GM19023 (cell line): ENCODE data around the gene NOP16.

Source experiments
- ATAC-seq: cut with Tn5 transposase; IDR thresholded peaks from one replicate; pipeline ENCODE4 v1.9.1; 2021; ENCODE audit warnings: mild to moderate bottlenecking, moderate library complexity; ENCODE audit not compliant: unreplicated experiment

The NOP16 gene, protein sequence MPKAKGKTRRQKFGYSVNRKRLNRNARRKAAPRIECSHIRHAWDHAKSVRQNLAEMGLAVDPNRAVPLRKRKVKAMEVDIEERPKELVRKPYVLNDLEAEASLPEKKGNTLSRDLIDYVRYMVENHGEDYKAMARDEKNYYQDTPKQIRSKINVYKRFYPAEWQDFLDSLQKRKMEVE

DNA sequence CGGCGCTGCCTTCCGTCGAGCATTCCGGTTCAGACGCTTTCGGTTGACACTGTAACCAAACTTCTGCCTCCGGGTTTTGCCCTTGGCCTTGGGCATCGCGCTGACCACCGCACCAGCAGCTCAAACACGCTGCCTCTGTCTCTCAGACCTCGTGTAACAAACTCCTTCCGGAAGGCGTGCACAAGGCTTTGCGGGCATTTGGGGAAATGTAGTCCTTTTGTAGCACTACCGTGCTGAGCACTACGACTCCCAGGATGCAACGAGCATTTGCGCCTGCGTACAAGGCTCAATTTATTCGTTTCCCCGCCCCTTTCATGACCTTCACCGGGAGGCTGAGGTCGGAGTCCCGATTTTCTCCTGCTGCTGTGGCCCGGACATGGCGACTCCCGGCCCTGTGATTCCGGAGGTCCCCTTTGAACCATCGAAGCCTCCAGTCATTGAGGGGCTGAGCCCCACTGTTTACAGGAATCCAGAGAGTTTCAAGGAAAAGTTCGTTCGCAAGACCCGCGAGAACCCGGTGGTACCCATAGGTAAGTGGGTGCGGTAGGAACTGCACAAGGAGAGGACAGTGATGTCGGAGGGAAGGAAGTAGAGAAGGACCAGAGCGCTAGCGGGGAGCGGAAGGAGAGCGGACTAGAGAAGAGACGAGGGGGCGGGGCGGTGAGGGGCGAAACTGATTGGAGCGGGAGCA, at the start of gene NOP16, which contains the start of gene HIGD2A:
Gene NOP16, minus strand, starts transcription at position 155 of the 691 bp plus-strand sequence. Its CDS starts 59 bp downstream, at position 96.
Gene HIGD2A, plus strand, starts transcription at position 308 of the 691 bp plus-strand sequence. Its CDS starts 69 bp downstream, at position 377.
- peak; percentile 87 for ATAC-seq

DNA sequence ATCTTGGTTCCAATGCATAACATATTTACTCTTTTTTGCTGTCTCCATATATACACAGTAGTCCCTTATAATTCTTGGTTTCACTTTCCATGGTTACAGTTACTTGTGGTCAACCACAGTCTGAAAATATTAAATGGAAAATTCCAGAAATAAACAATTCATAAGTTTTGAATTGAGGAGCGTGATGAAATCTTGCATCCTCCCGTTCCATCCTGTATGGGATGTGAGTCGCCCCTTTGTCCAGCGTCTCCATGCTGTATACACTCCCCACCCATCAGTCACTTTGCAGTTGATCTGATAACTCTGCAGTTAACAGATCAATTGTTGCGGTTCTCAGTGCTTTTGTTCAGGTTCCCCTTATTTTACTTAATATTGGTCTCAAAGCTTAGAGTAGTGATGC, 48.3 kb upstream of the NOP16 start:
- ATAC-seq: no peak

DNA sequence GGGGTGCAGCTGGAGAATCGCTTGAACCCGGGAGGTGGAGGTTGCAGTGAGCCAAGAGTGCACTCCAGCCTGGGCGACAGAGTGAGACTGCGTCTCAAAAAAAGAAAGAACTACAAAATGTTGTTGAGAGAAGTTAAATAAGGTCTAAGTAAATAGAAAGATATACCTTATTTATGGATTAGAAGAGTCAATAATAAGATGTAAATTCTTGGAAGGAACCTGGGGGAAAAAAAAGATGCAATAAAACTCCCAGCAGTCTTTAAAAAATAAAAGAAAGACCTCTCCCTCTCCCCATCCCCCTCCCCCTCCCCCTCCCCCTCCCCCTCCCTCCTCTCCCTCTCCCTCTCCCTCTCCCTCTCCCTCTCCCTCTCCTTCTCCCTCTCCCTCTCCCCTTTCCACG, 44.3 kb upstream of the NOP16 start:
- ATAC-seq: no peak

DNA sequence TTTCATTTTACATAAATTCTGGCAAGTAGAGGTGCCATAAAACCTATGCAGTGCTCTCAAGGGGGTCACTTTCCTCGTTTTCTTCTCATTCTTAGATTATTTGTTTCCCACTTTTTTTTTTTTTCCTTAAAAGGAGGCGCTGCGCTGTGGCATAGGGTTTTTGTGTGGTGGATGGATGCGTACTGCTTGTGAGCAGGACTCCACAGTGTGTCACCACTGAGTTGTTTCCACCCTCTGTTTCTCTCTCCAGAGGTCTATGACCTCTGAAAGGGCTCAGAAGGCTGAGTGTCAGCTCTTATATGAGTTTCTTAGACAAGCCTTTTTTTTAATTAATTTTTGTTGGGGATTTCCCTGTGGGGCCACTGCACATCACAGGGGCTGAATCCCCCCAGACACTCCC, 41.6 kb upstream of the NOP16 start:
- no peak for ATAC-seq

DNA sequence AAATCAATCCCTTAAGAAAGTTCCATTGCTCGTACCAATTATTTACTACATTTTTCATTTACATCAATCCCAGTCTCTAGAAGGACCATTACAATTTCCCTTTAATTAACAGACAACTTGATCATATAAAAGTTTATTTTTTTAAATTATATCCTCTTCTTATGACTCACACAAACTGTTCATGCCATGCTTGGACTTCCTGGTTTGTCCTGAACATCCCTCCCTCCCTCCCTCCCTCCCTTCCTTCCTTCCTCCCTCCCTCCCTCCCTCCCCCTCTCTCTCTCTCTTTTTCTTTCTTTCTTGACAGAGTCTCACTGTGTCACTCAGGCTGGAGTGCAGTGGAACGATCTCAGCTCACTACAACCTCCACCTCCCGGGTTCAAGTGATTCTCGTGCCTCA, 39.6 kb upstream of the NOP16 start:
- ATAC-seq: no peak

DNA sequence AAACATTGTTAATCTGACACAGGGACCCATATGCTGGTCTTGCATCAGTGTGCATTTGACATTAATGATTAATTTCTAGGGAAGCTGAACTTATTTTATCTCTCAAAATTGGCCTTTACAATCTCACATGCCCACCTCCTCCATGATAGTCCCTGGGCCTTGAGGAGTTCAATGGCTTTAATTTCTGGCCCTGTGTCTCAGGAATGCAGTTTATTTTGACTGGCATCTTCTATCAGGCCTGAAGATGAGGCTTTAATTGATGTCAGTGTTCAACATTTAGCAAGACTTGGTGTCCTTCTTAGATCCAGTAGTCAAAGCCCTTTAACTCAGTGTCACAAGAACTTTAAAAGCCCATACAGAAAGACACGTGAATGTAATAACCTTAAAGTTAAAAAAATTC, 38.5 kb upstream of the NOP16 start:
- ATAC-seq: no peak

DNA sequence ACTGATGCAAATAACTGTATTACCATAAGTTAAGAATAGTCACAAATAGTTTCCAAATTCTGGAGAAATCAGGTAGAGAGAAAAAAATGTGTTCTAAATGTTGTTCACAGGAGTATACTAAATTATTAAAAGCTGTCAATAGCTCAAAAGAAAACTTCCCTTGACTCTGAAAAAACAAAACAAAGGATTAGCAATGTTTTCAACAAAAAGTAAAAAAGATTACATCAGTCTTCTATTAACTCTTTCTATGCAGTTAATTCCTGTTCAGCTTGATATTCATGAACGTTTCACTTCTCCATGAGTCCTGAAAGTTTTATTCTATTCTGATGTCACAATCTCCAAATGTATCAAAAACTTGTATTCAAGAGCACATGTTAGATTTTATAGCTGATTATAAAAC, 37.4 kb upstream of the NOP16 start:
- no peak for ATAC-seq

DNA sequence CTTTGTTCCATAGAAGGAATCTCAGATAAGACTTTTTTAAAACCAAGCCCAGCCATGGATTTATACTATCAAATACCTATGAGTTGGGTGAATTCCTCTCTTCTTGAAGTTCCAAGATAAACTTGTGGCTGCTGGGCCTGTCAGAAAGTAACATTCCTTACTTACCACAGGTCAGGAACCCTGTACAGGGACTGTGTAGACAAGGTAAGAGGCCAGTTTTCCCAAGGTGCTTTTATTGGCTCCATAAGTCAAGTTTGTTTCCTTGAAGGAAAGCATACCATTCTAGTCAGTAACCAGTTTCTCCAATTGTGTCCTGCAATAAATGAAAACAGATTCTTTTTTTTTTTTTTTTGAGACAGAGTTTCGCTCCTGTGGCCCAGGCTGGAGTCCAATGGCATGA, 36.7 kb upstream of the NOP16 start:
- no peak for ATAC-seq

DNA sequence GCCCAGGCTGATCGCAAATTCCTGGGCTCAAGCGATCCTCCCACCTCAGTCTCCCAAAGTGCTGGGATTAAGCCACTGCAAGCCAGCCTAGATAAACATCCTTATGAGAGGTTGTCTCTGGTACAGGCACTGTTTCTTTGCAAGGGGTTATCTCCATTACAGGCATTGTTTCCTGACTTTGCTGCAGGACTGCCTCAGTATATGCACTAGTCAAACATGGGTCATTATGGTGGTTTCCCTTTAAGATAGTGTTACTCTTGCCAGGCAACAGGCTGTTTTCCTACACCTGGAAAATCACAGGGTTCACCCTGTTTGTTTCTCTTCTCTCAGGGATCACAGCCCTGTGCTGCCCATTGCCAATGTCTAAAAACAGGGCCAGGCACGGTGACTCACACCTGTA, 35.8 kb upstream of the NOP16 start:
- ATAC-seq: no peak

DNA sequence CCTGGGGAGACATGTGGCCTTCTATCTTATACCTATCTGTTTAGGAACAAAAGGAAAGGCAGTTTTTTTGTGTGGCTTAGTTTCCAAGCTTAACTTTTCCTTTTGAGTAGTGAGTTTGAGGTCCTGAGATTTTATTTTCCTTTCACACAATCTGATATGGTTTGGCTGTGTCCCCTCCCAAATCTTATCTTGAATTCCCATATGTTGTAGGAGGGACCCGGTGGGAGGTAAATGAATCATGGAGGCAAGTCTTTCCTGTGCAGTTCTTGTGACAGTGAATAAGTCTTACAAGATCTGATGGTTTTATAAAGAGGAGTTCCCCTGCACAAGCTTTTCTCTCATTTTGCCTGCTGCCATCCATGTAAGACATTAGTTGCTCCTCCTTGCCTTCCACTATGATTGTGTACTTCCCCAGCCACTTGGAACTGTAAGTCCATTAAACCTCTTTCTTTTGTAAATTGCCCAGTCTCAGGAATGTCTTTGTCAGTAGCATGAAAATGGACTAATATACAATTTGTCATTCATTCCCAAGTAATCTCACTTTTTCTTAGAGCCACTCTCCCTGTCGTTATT, 32.7 kb upstream of the NOP16 start:
- no peak for ATAC-seq

DNA sequence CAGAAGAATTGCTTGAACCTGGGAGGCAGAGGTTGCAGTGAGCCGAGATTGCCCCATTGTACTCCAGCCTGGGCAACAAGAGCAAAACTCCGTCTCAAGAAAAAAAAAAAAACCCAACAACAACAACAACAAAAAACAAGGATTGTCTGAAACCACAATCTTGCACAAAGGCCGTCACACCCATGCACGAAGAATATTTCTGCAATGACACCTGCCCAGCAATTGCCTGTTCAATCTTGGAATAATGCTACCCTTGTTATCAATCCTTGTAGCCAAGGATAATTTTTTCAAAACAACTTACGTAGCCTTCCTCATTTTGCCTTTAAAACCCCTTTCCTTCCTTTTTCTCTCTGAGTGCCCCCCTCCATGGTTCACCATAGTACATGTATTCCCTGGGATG, 31.7 kb upstream of the NOP16 start:
- no peak for ATAC-seq

DNA sequence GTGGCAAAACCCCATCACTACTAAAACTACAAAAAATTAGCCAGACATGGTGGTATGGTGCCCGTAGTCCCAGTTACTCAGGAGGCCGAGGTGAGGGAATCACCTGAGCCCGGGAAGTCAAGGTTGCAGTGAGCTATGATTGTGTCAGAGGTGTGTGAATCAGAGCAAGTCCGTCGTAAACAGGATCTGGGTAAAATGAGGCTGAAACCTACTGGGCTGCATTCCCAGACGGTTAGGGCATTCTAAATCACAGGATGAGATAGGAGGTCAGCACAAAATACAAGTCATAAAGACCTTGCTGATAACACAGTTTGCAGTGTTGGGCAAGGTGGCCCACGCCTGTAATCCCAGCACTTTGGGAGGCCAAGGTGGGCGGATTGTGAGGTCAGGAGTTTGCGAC, 29.9 kb upstream of the NOP16 start:
- no peak for ATAC-seq

DNA sequence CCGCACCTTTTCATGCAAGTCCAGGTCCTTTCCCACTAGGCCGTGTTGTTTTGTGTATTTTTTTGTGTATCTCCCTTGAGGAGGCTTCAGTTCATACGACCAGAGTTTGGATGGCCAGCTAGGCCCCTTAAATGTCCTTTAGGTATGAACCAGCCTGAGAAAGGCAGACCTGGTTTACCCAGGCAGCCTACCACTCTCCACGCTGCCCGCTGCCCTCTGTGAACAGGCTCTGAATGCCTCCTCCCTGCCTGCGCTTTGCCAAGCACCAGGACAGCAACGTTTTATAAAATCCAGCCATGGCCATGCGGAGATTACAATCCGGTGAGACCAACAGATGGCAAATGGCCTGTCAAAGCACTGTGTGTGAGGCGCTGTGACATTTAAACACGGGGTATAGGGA, 28.6 kb upstream of the NOP16 start:
- no peak for ATAC-seq

DNA sequence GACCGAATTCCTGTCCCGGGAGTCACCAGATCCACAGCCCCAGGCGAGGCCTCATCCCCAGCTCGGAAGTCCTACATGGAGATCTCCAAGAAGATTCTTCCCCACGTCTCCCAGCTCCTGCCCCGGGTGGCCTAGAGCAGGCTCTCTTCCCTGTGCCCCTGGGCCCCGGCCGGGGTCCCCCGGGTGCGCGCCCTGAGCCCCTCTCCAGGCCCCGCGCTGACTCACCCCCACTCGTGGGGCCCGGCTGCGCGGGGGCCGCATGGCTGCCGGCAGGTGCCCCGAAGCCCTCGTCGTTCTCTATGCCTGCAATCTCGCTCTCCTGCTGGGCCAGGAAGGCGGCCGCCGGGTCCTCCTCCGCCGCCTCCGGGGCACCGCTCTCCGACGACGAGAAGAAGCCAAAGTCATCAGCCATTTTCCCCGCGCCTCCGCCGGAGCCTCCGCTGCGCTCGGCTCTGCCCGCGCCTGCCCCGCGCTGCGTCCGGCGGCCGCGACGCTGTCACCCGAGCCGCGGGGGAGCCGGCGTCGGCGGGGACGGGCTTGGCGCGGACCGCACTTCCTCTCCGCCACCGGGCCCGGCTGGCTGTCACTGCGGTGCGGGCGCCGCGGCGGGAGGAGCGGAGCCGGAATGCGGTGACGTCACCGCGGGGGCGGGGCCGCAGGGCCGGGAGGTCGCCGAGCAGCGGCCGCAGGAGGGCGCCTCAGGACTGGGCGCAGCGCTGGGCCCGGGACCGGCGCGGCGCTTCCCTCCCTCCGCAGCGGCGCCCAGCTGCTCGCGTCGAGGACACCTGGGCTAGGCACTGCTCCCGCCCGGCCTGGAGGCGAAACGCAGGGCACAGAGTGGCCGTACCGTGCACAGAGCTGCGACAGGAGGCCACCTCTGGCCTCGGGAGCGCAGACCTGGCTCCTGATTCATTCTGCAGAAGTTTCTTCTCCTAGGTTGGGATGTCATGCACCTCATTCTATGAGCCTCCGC, 27.8 kb upstream of the NOP16 start, which contains the start of gene CLTB:
Gene CLTB, minus strand, starts transcription at position 588 of the 973 bp plus-strand sequence. Its CDS starts 176 bp downstream, at position 412.
- peak; percentile 88 for ATAC-seq

DNA sequence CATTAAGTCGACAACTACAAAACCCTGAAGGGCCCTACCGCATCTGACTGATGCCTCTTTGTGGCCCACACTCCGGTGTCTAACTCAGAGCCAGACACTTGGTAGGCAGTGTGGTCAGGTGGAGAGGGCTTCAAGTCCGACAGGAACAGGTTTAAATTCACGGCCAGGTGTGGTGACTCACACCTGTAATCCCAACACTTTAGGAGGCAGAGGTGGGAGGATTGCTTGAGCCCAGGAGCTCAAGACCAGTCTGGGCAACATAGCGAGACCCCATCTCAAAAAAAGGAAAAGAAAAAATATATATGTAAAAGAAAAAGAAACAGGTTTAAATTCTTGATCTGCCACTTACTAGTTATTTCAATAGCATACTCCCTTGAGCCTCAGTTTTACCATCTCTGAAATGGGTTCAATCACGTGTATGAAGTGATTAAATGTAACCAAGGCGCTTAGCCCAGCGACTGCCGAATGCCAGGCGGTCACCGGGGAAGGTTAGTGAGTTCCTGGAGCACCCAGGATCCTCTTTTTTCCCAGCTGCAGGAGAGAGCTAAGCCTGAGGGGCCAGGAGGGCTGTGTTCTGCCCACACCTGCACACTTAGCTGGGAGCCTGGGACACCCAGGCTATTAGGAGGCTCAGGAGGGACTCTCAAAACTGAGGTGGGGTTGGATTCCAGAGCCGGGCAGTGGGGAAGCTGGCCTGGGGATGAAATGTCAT, 27.0 kb upstream of the NOP16 start:
- peak; percentile 3 for ATAC-seq

DNA sequence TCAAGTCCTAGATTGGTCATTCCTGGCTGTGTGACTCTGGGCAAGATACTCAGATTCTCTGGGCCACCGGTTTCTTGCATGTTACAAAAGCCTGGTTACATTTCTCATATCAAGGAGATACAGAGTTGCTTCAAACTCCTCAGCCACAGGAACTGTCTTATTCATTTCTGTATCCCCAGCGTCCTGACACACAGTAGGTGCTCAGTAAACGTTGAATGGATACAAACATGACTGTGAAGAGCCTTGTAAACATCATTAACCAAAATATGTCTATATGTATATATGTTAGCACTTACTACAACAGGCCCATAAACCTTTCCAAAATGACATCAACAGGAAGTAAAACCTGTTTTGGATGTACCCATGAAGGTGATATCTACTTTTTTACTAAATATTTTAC, 26.3 kb upstream of the NOP16 start:
- no peak for ATAC-seq

DNA sequence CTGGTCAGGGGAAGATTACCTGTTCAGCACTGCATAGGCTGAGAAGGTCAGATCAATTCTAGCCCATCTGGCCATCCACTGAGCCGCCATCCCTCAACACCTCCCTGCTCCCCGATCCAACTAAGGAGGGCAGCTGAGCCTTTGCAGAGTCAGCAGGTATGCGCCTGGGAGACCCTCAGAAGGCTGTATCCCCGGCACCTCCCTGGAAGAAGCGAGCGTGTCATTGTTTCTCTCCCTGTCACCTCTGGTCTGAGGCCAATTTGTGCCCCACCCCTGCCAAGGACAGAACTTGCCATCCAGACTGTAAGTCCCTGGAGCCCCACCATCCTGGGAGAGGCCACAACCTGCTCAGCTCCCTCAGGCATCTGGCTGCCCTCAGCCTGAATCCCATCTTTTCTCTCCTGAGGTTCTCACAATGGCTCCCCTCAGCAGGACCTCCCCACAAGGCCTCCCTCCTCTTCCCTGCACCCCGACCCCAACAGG, 25.4 kb upstream of the NOP16 start:
- no peak for ATAC-seq

DNA sequence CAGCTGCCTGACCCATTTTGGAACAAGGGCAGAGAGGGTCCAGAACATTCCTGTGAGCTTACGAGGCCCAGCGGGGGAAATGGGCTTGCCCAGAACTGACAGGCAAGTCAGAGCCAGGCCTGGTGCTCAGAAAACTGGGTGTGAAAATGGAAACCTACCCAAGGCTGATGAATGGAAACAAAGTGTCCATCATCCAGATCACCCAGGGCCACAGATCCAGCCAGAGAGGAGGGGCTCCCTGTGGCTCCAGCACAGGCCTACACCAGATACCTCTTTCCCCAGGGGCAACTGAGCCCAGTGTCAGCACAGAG, 24.8 kb upstream of the NOP16 start:
- ATAC-seq: no peak

DNA sequence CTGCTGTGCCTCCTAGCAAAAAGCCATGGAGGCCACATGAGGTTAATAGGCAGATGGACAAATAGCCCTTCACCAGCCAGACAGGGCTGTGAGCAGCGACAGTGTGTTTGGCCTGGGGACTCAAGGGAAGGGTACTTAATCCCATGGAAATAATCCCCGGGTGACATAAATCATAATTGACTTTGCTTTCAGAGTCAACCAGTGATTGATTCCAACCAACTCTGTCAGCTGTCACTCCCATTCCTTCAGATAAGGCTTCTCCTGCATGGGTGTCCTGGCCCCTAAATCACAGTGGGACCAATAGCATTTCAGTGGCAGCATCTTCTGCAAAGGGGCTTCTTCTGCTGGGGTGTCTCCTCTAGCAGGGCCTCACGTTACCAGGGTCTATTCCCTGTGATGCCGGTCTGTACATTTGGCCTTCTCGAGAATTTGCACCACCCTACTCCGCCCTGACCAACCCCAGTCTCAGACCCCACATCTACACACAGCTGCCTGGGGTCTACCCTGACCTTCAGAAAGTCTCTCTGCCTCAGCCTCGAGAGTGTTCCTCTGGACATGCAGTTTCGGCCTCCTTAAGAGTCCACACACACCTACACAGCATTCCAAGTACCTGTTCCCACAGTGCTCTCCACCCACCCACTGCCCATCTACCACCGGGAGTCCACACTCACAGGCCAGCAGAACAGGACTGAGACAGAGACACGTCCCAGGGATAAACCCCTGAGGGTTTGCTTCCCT, 24.3 kb upstream of the NOP16 start:
- no peak for ATAC-seq
